K562 treated with DMSO at 1 percent for 12 hours (cell line): ENCODE measurements around the gene PRKCQ. TPM values are rescaled to one million over a fixed set of nuclear protein-coding genes. Genes with fewer than 3 reads are reported as not detected.

Experiments
- total RNA-seq: library from RNA; unstranded; fragments of 300-600 nt; gene quantifications from 2 replicates; pipeline ENCODE4 v1.2.3, GENCODE V29; 2022; ENCODE audit not compliant: insufficient read depth

The PRKCQ gene
- 6.9 and 11.8 TPM in 2 replicates for total RNA-seq

DNA sequence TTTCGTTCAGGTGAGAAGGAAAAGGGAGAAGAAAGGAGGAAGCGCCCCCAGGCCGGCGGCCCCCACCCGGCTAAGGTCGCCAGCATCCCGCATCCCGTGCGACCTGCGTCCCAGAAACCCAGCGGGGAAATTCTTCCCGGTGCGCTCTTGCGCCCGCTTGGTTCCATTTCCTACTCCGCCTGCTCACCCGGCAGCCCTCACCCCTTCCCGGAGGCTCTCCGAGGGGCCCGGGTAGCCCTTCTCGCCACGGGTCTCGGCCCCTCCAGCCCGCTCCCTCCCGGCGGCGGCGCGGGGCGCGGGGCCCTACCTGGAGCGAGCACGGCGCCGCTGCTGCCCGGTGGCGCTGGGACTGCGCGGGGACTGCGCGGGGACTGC, at the start of gene PRKCQ:
PRKCQ (minus strand) TSS at position 373 of the 375 bp plus-strand sequence. CDS start 65,141 bp downstream, outside the sequence.

